H1 (cell line): ENCODE measurements around the gene MBD3L4. TPM values are rescaled to one million over a fixed set of nuclear protein-coding genes. Genes with fewer than 3 reads are reported as not detected.

Experiments used
- CHD2 ChIP-seq: IDR thresholded peaks from 2 replicates; pipeline ENCODE4 v1.6.1; 2012; ENCODE audit warnings: low read length, improper control_type of control experiment
- CHD7 ChIP-seq: fragments of 300-600 bp; sonication (generic); IDR thresholded peaks from 2 replicates; pipeline ENCODE4 v1.7.1; 2012; ENCODE audit warnings: low read length, moderate library complexity, mild to moderate bottlenecking, inconsistent platforms; ENCODE audit not compliant: insufficient replicate concordance
- CREB1 ChIP-seq: IDR thresholded peaks from 2 replicates; pipeline ENCODE4 v1.6.1; 2012; ENCODE audit warnings: inconsistent platforms
- JUND ChIP-seq: IDR thresholded peaks from 2 replicates; pipeline ENCODE4 v1.6.1; 2011; ENCODE audit warnings: mild to moderate bottlenecking, improper control_type of control experiment, low read length
- KDM4A ChIP-seq: IDR thresholded peaks from one replicate; pipeline ENCODE4 v1.7.1; 2012; ENCODE audit warnings: low read depth, mild to moderate bottlenecking, moderate library complexity, low read length, inconsistent platforms; ENCODE audit not compliant: severe bottlenecking
- MAFK ChIP-seq: IDR thresholded peaks from 2 replicates; pipeline ENCODE4 v1.6.1; 2012; ENCODE audit warnings: low read depth, mild to moderate bottlenecking, improper control_type of control experiment, low read length
- POLR2A ChIP-seq, 2 experiments: IDR thresholded peaks; 1 replicate in 1 of 2; 2 replicates in 1 of 2; pipeline ENCODE4 v1.6.1; 2011; ENCODE audit warnings: low read depth in 2 of 2, low read length in 2 of 2, mild to moderate bottlenecking in 2 of 2; ENCODE audit errors: control extremely low read depth in 1 of 2
- SUZ12 ChIP-seq: fragments of 200-600 bp; sonication (generic); IDR thresholded peaks from 2 replicates; pipeline ENCODE4 v1.6.1; 2012; ENCODE audit warnings: mild to moderate bottlenecking, inconsistent platforms, low read length, moderate library complexity, mixed read lengths
- TBP ChIP-seq: IDR thresholded peaks from 2 replicates; pipeline ENCODE4 v1.6.1; 2011; ENCODE audit warnings: low read depth, low read length, improper control_type of control experiment
- TCF12 ChIP-seq: IDR thresholded peaks from 2 replicates; pipeline ENCODE4 v1.6.1; 2011; ENCODE audit warnings: low read depth, mild to moderate bottlenecking, low read length
- polyA plus RNA-seq, 7 experiments: library from polyadenylated mRNA; depleted of rRNA in 3 of 7; stranded (reverse) in 5 of 7; unstranded in 2 of 7; fragments of >200 nt in 5 of 7; fragments of 200-250 nt in 2 of 7; gene quantifications; 1 replicate in 5 of 7; 2 replicates in 1 of 7; 4 replicates in 1 of 7; pipeline versions ENCODE4 v1.2.1 to v1.2.3, GENCODE V29; 2011 to 2013; ENCODE audit warnings: missing spikeins in 2 of 7, mixed read lengths in 2 of 7
- total RNA-seq: library from RNA; stranded (reverse); fragmentation: NEBNext Ultra II Directional; extraction: Animal tissue kit (Norgen Biotek cat#: 25700); gene quantifications from 2 replicates; pipeline ENCODE4 v1.2.1, GENCODE V29; 2021

MBD3L4 gene
- total and polyA plus RNA-seq, 2 of the 8 experiments (the other 6 are each of a cell fraction or from before 2014, with no cell fraction given), result not detected

- TF ChIP-seq CHD7 (no peak), TCF12 (no peak), SUZ12 (no peak), KDM4A (peak; percentile 62), TBP (no peak), POLR2A (IDR thresholded peaks at IDR 0.05; ENCODE audit: control extremely low read depth in 1 of 2, low read depth in 2 of 2, low read length in 2 of 2) (peak in 1 of 2 experiments; percentile 79; a peak in 2 of 3 replicates), JUND (0 out of 2 replicates have a peak, but pooled peaks have one; percentile 4), CHD2 (no peak), CREB1 (no peak), MAFK (no peak)
These were observed 29.3 kb upstream of the MBD3L4 start, which contains the start of gene ZNF557 (continued) for GRCh38 chr19:7069042-7069903.
